DOHH2 (cell line): ENCODE results near the gene TCF7.

Experiments used
- H3F3A ChIP-seq: fragments of 200-600 bp; sonication (generic), shearing (Covaris generic); 2 replicates; pipeline ENCODE4 v1.6.0; 2016; ENCODE audit warnings: antibody characterized with exemption, mild to moderate bottlenecking; ENCODE audit not compliant: control insufficient read depth, insufficient read depth
- H3K27ac ChIP-seq: fragments of 200-600 bp; sonication (generic); 2 replicates; pipeline ENCODE4 v1.5.1; 2014; ENCODE audit warnings: low read depth, mild to moderate bottlenecking, low read length, moderate library complexity
- H3K27me3 ChIP-seq: fragments of 200-600 bp; sonication (generic); 2 replicates; pipeline ENCODE4 v1.6.1; 2014; ENCODE audit warnings: mild to moderate bottlenecking, low read length, mixed read lengths; ENCODE audit not compliant: control insufficient read depth
- H3K36me3 ChIP-seq: fragments of 200-600 bp; sonication (generic); 2 replicates; pipeline ENCODE4 v1.6.1; 2014; ENCODE audit warnings: mild to moderate bottlenecking, low read length, moderate library complexity, mixed read lengths; ENCODE audit not compliant: control insufficient read depth
- H3K4me1 ChIP-seq: fragments of 200-600 bp; sonication (generic); 2 replicates; pipeline ENCODE4 v1.6.1; 2014; ENCODE audit warnings: mild to moderate bottlenecking, low read length, mixed read lengths; ENCODE audit not compliant: control insufficient read depth
- H3K4me2 ChIP-seq: fragments of 200-600 bp; sonication (generic); 2 replicates; pipeline ENCODE4 v1.6.0; 2014; ENCODE audit warnings: mild to moderate bottlenecking, low read length, moderate library complexity
- H3K4me3 ChIP-seq: fragments of 200-600 bp; sonication (generic); 2 replicates; pipeline ENCODE4 v1.5.1; 2014; ENCODE audit warnings: mild to moderate bottlenecking, low read length, mixed read lengths
- H3K79me2 ChIP-seq: fragments of 200-600 bp; sonication (generic); 2 replicates; pipeline ENCODE4 v1.6.1; 2014; ENCODE audit warnings: mild to moderate bottlenecking, low read length, mixed read lengths; ENCODE audit not compliant: control insufficient read depth
- H3K9me2 ChIP-seq: fragments of 200-600 bp; sonication (generic); replicated peaks from 2 replicates; pipeline ENCODE4 v1.6.1; 2014; ENCODE audit warnings: mild to moderate bottlenecking, low read length, mixed read lengths; ENCODE audit not compliant: control insufficient read depth
- H3K9me3 ChIP-seq: fragments of 200-600 bp; sonication (generic); 2 replicates; pipeline ENCODE4 v1.6.1; 2014; ENCODE audit warnings: antibody characterized with exemption, low read length, mixed read lengths; ENCODE audit not compliant: control insufficient read depth, insufficient read depth
- H4K20me1 ChIP-seq: fragments of 200-600 bp; sonication (generic); 2 replicates; pipeline ENCODE4 v1.6.0; 2014; ENCODE audit warnings: low read depth, mild to moderate bottlenecking, antibody characterized with exemption, low read length, moderate library complexity; ENCODE audit not compliant: control insufficient read depth, insufficient read depth
- EZH2phosphoT487 ChIP-seq: fragments of 200-600 bp; sonication (generic); IDR thresholded peaks from 2 replicates; pipeline ENCODE4 v1.6.1; 2017; ENCODE audit warnings: borderline replicate concordance, mild to moderate bottlenecking, antibody characterized with exemption, low read length, moderate library complexity, mixed read lengths
- TF ChIP-seq, protein P1 (sequence below): fragments of 200-600 bp; sonication (generic); IDR thresholded peaks from one replicate; pipeline ENCODE4 v1.5.1; 2014; ENCODE audit warnings: antibody characterized with exemption, mild to moderate bottlenecking, low read depth, low read length; ENCODE audit not compliant: poor library complexity, severe bottlenecking

TCF7 gene

DNA sequence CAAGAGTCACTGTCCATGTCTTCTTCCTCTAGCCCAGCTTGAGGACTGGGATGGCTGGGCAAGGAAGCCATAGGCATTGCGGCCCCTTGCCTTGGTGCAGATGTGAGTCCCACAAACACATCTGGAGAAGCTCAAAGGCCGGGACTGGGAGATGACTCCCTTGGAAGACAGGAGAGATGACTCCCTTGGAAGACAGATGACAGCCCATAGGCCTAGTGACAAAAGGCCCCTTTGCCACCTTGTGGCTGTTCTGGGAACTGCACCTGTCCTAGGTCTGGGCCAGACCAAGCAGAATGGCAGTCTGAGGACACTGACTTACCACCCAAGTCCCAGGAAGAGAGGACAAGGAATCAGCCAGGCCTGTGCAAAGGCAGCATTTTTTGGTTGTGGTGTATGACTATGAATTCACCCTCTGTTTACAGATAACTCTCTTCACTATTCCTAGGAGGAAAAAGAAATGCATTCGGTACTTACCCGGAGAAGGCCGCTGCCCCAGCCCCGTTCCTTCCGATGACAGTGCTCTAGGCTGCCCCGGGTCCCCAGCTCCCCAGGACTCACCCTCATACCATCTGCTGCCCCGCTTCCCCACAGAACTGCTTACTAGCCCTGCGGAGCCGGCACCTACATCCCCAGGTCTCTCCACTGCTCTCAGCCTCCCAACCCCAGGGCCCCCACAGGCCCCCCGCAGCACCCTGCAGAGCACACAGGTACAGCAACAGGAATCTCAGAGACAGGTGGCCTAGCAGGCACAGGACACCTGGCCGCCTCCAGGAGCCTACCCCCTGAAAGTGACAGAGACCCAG is 31.5 kb downstream of the TCF7 start:
- H3F3A ChIP-seq: peaks cover 4% of the 10 kb centered on the region; the same call in 1 of the 2 replicates
- H4K20me1 ChIP-seq: peaks cover 9% of the 10 kb centered on the region; the same call in 1 of the 2 replicates

DNA sequence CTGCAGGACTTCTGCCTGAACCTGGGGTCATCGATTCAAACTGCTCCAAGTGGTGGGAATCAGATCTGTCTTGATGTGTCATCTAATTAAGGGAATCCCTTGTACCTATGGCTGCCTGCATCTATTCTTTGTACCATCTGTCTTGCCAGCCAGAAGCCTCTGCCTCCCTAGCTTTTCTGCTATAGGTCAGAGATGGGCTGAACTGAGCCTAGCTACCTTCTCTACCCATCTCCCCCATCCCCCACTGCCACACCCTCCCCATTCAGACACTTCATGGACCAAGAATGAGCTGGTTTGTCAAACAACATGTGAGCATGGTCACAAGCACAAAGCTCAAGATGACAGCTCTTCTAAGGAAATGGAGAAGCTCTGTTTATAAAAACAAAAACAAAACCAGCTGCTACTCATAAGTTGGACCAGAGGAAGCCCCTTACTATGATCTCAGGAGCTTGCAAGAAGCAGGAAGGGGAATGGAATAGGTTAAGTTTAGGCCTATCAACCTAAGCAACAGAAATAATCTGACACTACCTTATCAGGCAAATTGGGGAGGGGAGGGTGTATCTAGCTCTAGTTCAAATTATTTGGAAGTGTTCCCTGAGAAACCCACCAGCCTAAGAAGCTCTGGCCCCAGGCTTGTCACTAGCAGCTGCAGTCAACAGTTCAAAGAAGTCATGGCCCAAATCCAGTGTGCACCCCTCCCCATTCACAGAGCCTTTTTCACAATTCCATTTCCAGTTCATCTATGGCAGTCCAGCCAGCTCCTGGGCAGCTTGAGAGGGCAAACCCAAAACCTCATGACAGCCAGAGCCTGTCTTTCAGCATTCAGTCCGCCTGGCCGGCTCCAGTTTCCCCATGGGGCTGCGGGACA is 32.4 kb downstream of the TCF7 start:
- peaks cover 14% of the 10 kb centered on the region for H3K79me2 ChIP-seq
- TF ChIP-seq EZH2phosphoT487: no peak
- TF ChIP-seq, protein P1, sequence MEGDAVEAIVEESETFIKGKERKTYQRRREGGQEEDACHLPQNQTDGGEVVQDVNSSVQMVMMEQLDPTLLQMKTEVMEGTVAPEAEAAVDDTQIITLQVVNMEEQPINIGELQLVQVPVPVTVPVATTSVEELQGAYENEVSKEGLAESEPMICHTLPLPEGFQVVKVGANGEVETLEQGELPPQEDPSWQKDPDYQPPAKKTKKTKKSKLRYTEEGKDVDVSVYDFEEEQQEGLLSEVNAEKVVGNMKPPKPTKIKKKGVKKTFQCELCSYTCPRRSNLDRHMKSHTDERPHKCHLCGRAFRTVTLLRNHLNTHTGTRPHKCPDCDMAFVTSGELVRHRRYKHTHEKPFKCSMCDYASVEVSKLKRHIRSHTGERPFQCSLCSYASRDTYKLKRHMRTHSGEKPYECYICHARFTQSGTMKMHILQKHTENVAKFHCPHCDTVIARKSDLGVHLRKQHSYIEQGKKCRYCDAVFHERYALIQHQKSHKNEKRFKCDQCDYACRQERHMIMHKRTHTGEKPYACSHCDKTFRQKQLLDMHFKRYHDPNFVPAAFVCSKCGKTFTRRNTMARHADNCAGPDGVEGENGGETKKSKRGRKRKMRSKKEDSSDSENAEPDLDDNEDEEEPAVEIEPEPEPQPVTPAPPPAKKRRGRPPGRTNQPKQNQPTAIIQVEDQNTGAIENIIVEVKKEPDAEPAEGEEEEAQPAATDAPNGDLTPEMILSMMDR: no peak
- no peak overlapping the region for H3K27ac ChIP-seq
- peaks cover 9% of the 10 kb centered on the region; the same call in 1 of the 2 replicates for H4K20me1 ChIP-seq
- peaks cover 58% of the 10 kb centered on the region for H3K36me3 ChIP-seq
- no peaks in the 10 kb centered on the region for H3K27me3 ChIP-seq
- no peak overlapping the region for H3K4me3 ChIP-seq
- H3F3A ChIP-seq: peaks cover 4% of the 10 kb centered on the region; the same call in 1 of the 2 replicates
- no peaks in the 10 kb centered on the region for H3K4me1 ChIP-seq
- H3K4me2 ChIP-seq: no peak overlapping the region
- no peaks in the 10 kb centered on the region for H3K9me2 ChIP-seq
- H3K9me3 ChIP-seq: no peaks in the 10 kb centered on the region

More for the DNA sequence above, 31.5 kb downstream of the TCF7 start:
- Histone ChIP-seq H3K9me2 (no peaks in the 10 kb centered on the region), H3K36me3 (peaks cover 52% of the 10 kb centered on the region), H3K4me2 (no peak overlapping the region), H3K27ac (no peak overlapping the region), H3K27me3 (no peaks in the 10 kb centered on the region), H3K4me1 (no peaks in the 10 kb centered on the region), H3K4me3 (no peak overlapping the region), H3K9me3 (no peaks in the 10 kb centered on the region), H3K79me2 (peaks cover 14% of the 10 kb centered on the region)
- no peak for TF ChIP-seq EZH2phosphoT487
- TF ChIP-seq, protein P1: peak; percentile 91

DNA sequence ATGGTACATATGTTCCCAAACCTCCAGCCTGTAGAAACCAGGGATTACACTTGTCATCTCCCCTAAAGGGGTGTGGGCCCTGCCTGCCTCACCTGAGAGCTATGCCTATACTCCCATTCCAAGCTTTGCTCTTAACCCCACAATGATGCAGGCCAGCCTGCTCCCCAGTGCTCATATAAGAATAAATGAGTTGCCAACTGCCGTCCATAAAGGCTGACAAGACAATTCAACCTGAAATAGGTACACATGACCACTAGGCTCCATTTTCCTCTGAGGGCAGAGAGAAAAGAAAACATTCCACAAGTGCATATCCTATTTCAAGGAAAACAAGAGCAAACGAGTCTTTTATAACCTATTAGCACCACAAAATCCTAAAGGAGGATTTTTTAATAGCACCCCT is 33.8 kb downstream of the TCF7 start:
- Histone ChIP-seq H3K9me3 (no peaks in the 10 kb centered on the region), H3K27me3 (no peaks in the 10 kb centered on the region), H3K4me3 (no peak overlapping the region), H3K79me2 (peaks cover 14% of the 10 kb centered on the region), H3K9me2 (no peaks in the 10 kb centered on the region), H3K27ac (no peak overlapping the region), H4K20me1 (peaks cover 9% of the 10 kb centered on the region; the same call in 1 of the 2 replicates), H3F3A (peaks cover 4% of the 10 kb centered on the region; the same call in 1 of the 2 replicates), H3K4me2 (no peak overlapping the region), H3K4me1 (no peaks in the 10 kb centered on the region), H3K36me3 (peaks cover 71% of the 10 kb centered on the region)
- TF ChIP-seq, protein P1: no peak
- no peak for TF ChIP-seq EZH2phosphoT487
